Liver (tissue), 9 donors: ENCODE results near the gene UQCRFS1. TPM values are rescaled to one million over a fixed set of nuclear protein-coding genes. Genes with fewer than 3 reads are reported as not detected.
"Not testable (repeated sequence)": the region's sequence is repeated elsewhere in the genome, so short reads cannot be mapped to it uniquely, and the experiment has no call there.

ENCODE experiments used
- DNase-seq: peaks from one replicate; pipeline ENCODE4 v3.0.0-alpha.2; 2017; ENCODE audit warnings: low spot score
- H3K27ac ChIP-seq, 2 donors: one replicate each; pipeline ENCODE4 v1.7.0; 2013; ENCODE audit warnings: inconsistent platforms in 2 of 2, low read length in 2 of 2, control low read depth in 1 of 2, low read depth in 1 of 2, mild to moderate bottlenecking in 1 of 2
- H3K27me3 ChIP-seq, 4 donors: one replicate each; pipeline versions ENCODE4 v1.6.1 to v1.7.0; 2013; ENCODE audit warnings: low read length in 3 of 4, inconsistent platforms in 1 of 4, mild to moderate bottlenecking in 1 of 4, moderate library complexity in 1 of 4; ENCODE audit not compliant: control insufficient read depth in 4 of 4, insufficient read depth in 4 of 4
- H3K36me3 ChIP-seq, 4 donors: one replicate each; pipeline versions ENCODE4 v1.6.1 to v1.7.0; 2013; ENCODE audit warnings: low read length in 3 of 4, mild to moderate bottlenecking in 3 of 4, low read depth in 1 of 4, moderate library complexity in 1 of 4; ENCODE audit not compliant: control insufficient read depth in 4 of 4, insufficient read depth in 3 of 4
- H3K4me1 ChIP-seq, 4 donors: one replicate each; pipeline versions ENCODE4 v1.6.1 to v1.7.0; 2013; ENCODE audit warnings: low read length in 3 of 4, mild to moderate bottlenecking in 3 of 4, moderate library complexity in 1 of 4; ENCODE audit not compliant: control insufficient read depth in 4 of 4, insufficient read depth in 4 of 4
- H3K4me3 ChIP-seq, 3 donors: one replicate each; pipeline versions ENCODE4 v1.6.1 to v1.7.0; 2013; ENCODE audit warnings: low read length in 3 of 3, control low read depth in 1 of 3, low read depth in 1 of 3, mild to moderate bottlenecking in 1 of 3
- H3K9ac ChIP-seq, 2 donors: one replicate each; pipeline ENCODE4 v1.7.0; 2013; ENCODE audit warnings: low read length in 2 of 2, mild to moderate bottlenecking in 2 of 2, moderate library complexity in 2 of 2, control low read depth in 1 of 2, low read depth in 1 of 2
- H3K9me3 ChIP-seq, 4 donors: one replicate each; pipeline versions ENCODE4 v1.6.1 to v1.7.0; 2013; ENCODE audit warnings: low read length in 3 of 4; ENCODE audit not compliant: control insufficient read depth in 4 of 4
- CTCF ChIP-seq: fragments of 150-350 bp; IDR thresholded peaks from 2 replicates; pipeline ENCODE4 v1.5.1; 2017; ENCODE audit warnings: improper control_type of control experiment, low read depth, low read length; ENCODE audit not compliant: missing input control
- EGR1 ChIP-seq, 2 donors: IDR thresholded peaks; 2 replicates each; pipeline ENCODE4 v1.6.1; 2016 to 2018; ENCODE audit warnings: antibody characterized with exemption in 2 of 2, low read depth in 2 of 2
- HNF4G ChIP-seq: IDR thresholded peaks from 2 replicates; pipeline ENCODE4 v1.6.1; 2016; ENCODE audit warnings: antibody characterized with exemption
- MAX ChIP-seq: IDR thresholded peaks from 2 replicates; pipeline ENCODE4 v1.6.1; 2016; ENCODE audit warnings: antibody characterized with exemption
- RXRA ChIP-seq, 2 donors: IDR thresholded peaks; 2 replicates each; pipeline ENCODE4 v1.6.1; 2017 to 2018; ENCODE audit warnings: antibody characterized with exemption in 2 of 2, mild to moderate bottlenecking in 1 of 2
- YY1 ChIP-seq: IDR thresholded peaks from 2 replicates; pipeline ENCODE4 v1.6.1; 2016; ENCODE audit warnings: antibody characterized with exemption, mild to moderate bottlenecking
- WGBS: extraction: QIAGEN DNeasy Blood & Tissue Kit; methylation state at CpG from one replicate; pipeline ENCODE4 v1.1.7; 2013; 5-methylcytosine and 5-hydroxymethylcytosine counted together
- polyA plus RNA-seq, 2 donors: library from polyadenylated mRNA; stranded (reverse) in 1 of 2; unstranded in 1 of 2; fragments of 200-250 nt in 1 of 2; fragments of >200 nt in 1 of 2; fragmentation: Nextera tagmentation in 1 of 2; extraction: Ambion mirVana in 1 of 2; gene quantifications; one replicate each; pipeline versions ENCODE4 v1.2.1 to v1.2.3, GENCODE V29; 2013 to 2015
- total RNA-seq, 2 donors: library from RNA; depleted of rRNA; stranded (reverse); fragments of >200 nt; gene quantifications; one replicate each; pipeline ENCODE4 v1.2.3, GENCODE V29; 2014
- donor health status: healthy.
- donor health status: healthy.
- donor health status: healthy.
- donor health status: healthy.
- donor health status: healthy.

Gene UQCRFS1
- total and polyA plus RNA-seq, 4 donors: 19.1 to 71.2 (median 32.7) TPM

- no peak for TF ChIP-seq HNF4G
- no peak for TF ChIP-seq RXRA (IDR thresholded peaks at IDR 0.05)
- TF ChIP-seq CTCF: no peak
- TF ChIP-seq EGR1 (IDR thresholded peaks at IDR 0.05; ENCODE audit: low read depth in 2 of 2): no peak
Measured at GRCh38 chr19:29214411-29214810, 1.5 kb upstream of the UQCRFS1 start (continued).

- under 1% methylated on average over 7 of the region's 7 CpGs for WGBS
- peak overlapping the region; percentile 88 to 97 for H3K9ac ChIP-seq
- no peaks in the 10 kb centered on the region for H3K9me3 ChIP-seq
- peaks cover 0 to 22% (median 8%) of the 10 kb centered on the region in 4 donors for H3K4me1 ChIP-seq
- no peaks in the 10 kb centered on the region for H3K27me3 ChIP-seq
- H3K4me3 ChIP-seq: peak overlapping the region; percentile 87 to 98 (median 95)
- H3K36me3 ChIP-seq: no peaks in the 10 kb centered on the region
- H3K27ac ChIP-seq: peak overlapping the region; percentile 80 to 85
- no peak for DNase-seq
- no peak for TF ChIP-seq HNF4G
- TF ChIP-seq YY1: peak; percentile 11
Measured at GRCh38 chr19:29212356-29212647, 649 bp downstream of the UQCRFS1 start.

GRCh38 chr19:29211562-29212355 is 1.2 kb downstream of the UQCRFS1 start:
- DNase-seq: peak; percentile 37
- no peaks in the 10 kb centered on the region for H3K27me3 ChIP-seq
- no peaks in the 10 kb centered on the region for H3K9me3 ChIP-seq
- peak overlapping the region; percentile 88 to 97 for H3K9ac ChIP-seq
- H3K4me1 ChIP-seq: peaks cover 0 to 22% (median 8%) of the 10 kb centered on the region in 4 donors
- peak overlapping the region; percentile 80 to 85 for H3K27ac ChIP-seq
- H3K4me3 ChIP-seq: peak overlapping the region; percentile 87 to 98 (median 95)
- peaks cover 0 to 4% (median 3%) of the 10 kb centered on the region in 4 donors for H3K36me3 ChIP-seq
- WGBS: 34% methylated on average over 18 of the region's 18 CpGs
- TF ChIP-seq MAX: no peak
- TF ChIP-seq YY1: peak; percentile 21

GRCh38 chr19:29211041-29211440 is 1.9 kb downstream of the UQCRFS1 start:
- not testable (repeated sequence) for H3K27ac ChIP-seq, H3K27me3 ChIP-seq, H3K36me3 ChIP-seq, H3K4me3 ChIP-seq, DNase-seq, H3K9ac ChIP-seq, H3K9me3 ChIP-seq
- H3K4me1 ChIP-seq: peaks cover 0 to 22% (median 8%) of the 10 kb centered on the region in 4 donors
- WGBS: over 99% methylated on average over 2 of the region's 3 CpGs

GRCh38 chr19:29210502-29210901 is 2.4 kb downstream of the UQCRFS1 start:
- not testable (repeated sequence) for H3K27me3 ChIP-seq, DNase-seq, H3K27ac ChIP-seq, H3K4me3 ChIP-seq, H3K9me3 ChIP-seq, H3K36me3 ChIP-seq, H3K9ac ChIP-seq
- peaks cover 0 to 22% (median 8%) of the 10 kb centered on the region in 4 donors for H3K4me1 ChIP-seq
- 95% methylated on average over 3 of the region's 3 CpGs for WGBS

- peaks cover 1 to 10% (median 9%) of the 10 kb centered on the region in 4 donors for H3K36me3 ChIP-seq
- H3K27ac ChIP-seq, H3K27me3 ChIP-seq, DNase-seq, H3K4me3 ChIP-seq, H3K9me3 ChIP-seq, H3K9ac ChIP-seq: not testable (repeated sequence)
- WGBS: 93% methylated on average over 14 of the region's 14 CpGs
- H3K4me1 ChIP-seq: peaks cover 0 to 18% (median 8%) of the 10 kb centered on the region in 4 donors
Measured at GRCh38 chr19:29207403-29208187, 5.4 kb downstream of the UQCRFS1 start.
